H1 (cell line): ENCODE data around the gene TSPEAR. TPM values are rescaled to one million over a fixed set of nuclear protein-coding genes. Genes with fewer than 3 reads are reported as not detected.

Source experiments
- CTCF ChIA-PET: fragments of 300-600 bp; sonication (Branson Sonifier 250); formaldehyde crosslinking; loops from one replicate; lab custom pipeline; 2021; ENCODE audit not compliant: partially characterized antibody; lab: Charles Lee
- POLR2A ChIA-PET: fragments of 300-600 bp; sonication (Branson Sonifier 250); formaldehyde crosslinking; loops from one replicate; lab custom pipeline; 2021; ENCODE audit warnings: inconsistent platforms; ENCODE audit not compliant: partially characterized antibody; lab: Charles Lee
- DNase-seq, 2 experiments: peaks; one replicate each; pipeline versions ENCODE4 v3.0.0 to v3.0.0-alpha.2; 2010 to 2022; ENCODE audit warnings: low spot score in 2 of 2, low read depth in 1 of 2, mixed read lengths in 1 of 2
- FAIRE-seq: peaks from 2 replicates; lab custom pipeline; 2011; peaks lifted over from hg19 to GRCh38; lab: Jason Lieb, UNC
- H2AFZ ChIP-seq: 2 replicates; pipeline ENCODE4 v1.8.1; 2012; ENCODE audit warnings: low read length, inconsistent platforms
- H2AK5ac ChIP-seq: 2 replicates; pipeline ENCODE4 v1.6.1; 2013; ENCODE audit warnings: low read depth, low read length
- H2BK120ac ChIP-seq: replicated peaks from 2 replicates; pipeline ENCODE3; 2013; ENCODE audit warnings: low read depth, low read length, inconsistent platforms
- H2BK12ac ChIP-seq: 2 replicates; pipeline ENCODE4 v1.6.1; 2013; ENCODE audit warnings: low read depth, low read length
- H2BK15ac ChIP-seq: 2 replicates; pipeline ENCODE4 v1.6.1; 2013; ENCODE audit warnings: low read length
- H2BK20ac ChIP-seq: 2 replicates; pipeline ENCODE4 v1.6.1; 2013; ENCODE audit warnings: low read length
- H2BK5ac ChIP-seq: 2 replicates; pipeline ENCODE4 v1.6.1; 2013; ENCODE audit warnings: low read depth, low read length
- H3K14ac ChIP-seq: 2 replicates; pipeline ENCODE4 v1.6.1; 2013; ENCODE audit warnings: inconsistent platforms; ENCODE audit not compliant: insufficient read length
- H3K18ac ChIP-seq: 2 replicates; pipeline ENCODE4 v1.6.1; 2013; ENCODE audit warnings: low read length; ENCODE audit errors: extremely low read depth
- H3K23ac ChIP-seq: 2 replicates; pipeline ENCODE4 v1.6.1; 2013; ENCODE audit warnings: inconsistent platforms; ENCODE audit not compliant: insufficient read length
- H3K23me2 ChIP-seq: 2 replicates; pipeline ENCODE4 v1.6.1; 2013; ENCODE audit warnings: low read depth, low read length
- H3K27ac ChIP-seq: 2 replicates; pipeline ENCODE4 v1.6.1; 2011; ENCODE audit warnings: low read depth, low read length, inconsistent platforms
- H3K27me3 ChIP-seq, 4 experiments: replicated peaks in 1 of 4; 1 replicate in 1 of 4; 2 replicates in 3 of 4; pipeline versions ENCODE4 v1.6.1 to v1.8.1; 2011 to 2013; ENCODE audit warnings: low read length in 3 of 4, mild to moderate bottlenecking in 3 of 4, inconsistent platforms in 2 of 4, mixed read lengths in 2 of 4, moderate library complexity in 1 of 4; ENCODE audit not compliant: control insufficient read depth in 3 of 4, insufficient read depth in 3 of 4; ENCODE audit errors: extremely low read depth in 1 of 4
- H3K36me3 ChIP-seq, 4 experiments: 2 replicates each; pipeline versions ENCODE4 v1.6.1 to v1.8.1; 2011 to 2013; ENCODE audit warnings: mild to moderate bottlenecking in 4 of 4, low read length in 3 of 4, moderate library complexity in 2 of 4, control low read depth in 1 of 4, inconsistent platforms in 1 of 4; ENCODE audit not compliant: insufficient read depth in 4 of 4, control insufficient read depth in 2 of 4
- H3K4ac ChIP-seq: replicated peaks from 2 replicates; pipeline ENCODE3; 2013; ENCODE audit warnings: low read length, low read depth, mixed read lengths, inconsistent platforms; ENCODE audit not compliant: insufficient read length
- H3K4me1 ChIP-seq, 4 experiments: replicated peaks in 1 of 4; 1 replicate in 1 of 4; 2 replicates in 3 of 4; pipeline versions ENCODE4 v1.6.1 to v1.8.1; 2011 to 2013; ENCODE audit warnings: low read length in 3 of 4, inconsistent platforms in 2 of 4, mixed read lengths in 1 of 4; ENCODE audit not compliant: insufficient read depth in 4 of 4, control insufficient read depth in 3 of 4
- H3K4me2 ChIP-seq, 2 experiments: 2 replicates each; pipeline versions ENCODE4 v1.6.1 to v1.8.1; 2011 to 2013; ENCODE audit warnings: low read depth in 2 of 2, low read length in 2 of 2, control low read depth in 1 of 2, inconsistent platforms in 1 of 2, mild to moderate bottlenecking in 1 of 2; ENCODE audit not compliant: insufficient read depth in 1 of 2
- H3K4me3 ChIP-seq, 4 experiments: fragments of 200-600, 300-600 bp in 1 of 4; sonication (generic), shearing (Covaris generic), sonication (Bioruptor Twin) in 1 of 4; 2 replicates each; pipeline versions ENCODE4 v1.5.1 to v1.8.1; 2011 to 2016; ENCODE audit warnings: low read length in 4 of 4, low read depth in 3 of 4, control low read depth in 2 of 4, inconsistent platforms in 2 of 4, mild to moderate bottlenecking in 2 of 4, mixed read lengths in 1 of 4, moderate library complexity in 1 of 4; ENCODE audit not compliant: insufficient read depth in 2 of 4; ENCODE audit errors: extremely low read depth in 1 of 4
- H3K56ac ChIP-seq: replicated peaks from 2 replicates; pipeline ENCODE3; 2013; ENCODE audit warnings: low read depth, mild to moderate bottlenecking, mixed read lengths, low read length, inconsistent platforms; ENCODE audit not compliant: insufficient read length
- H3K79me1 ChIP-seq: 2 replicates; pipeline ENCODE4 v1.6.1; 2013; ENCODE audit warnings: low read depth, low read length, control low read depth
- H3K79me2 ChIP-seq, 2 experiments: 2 replicates each; pipeline versions ENCODE4 v1.6.1 to v1.8.1; 2012 to 2013; ENCODE audit warnings: low read length in 2 of 2, mild to moderate bottlenecking in 2 of 2, inconsistent platforms in 1 of 2; ENCODE audit not compliant: insufficient read depth in 2 of 2, control insufficient read depth in 1 of 2
- H3K9ac ChIP-seq, 4 experiments: replicated peaks in 1 of 4; 1 replicate in 1 of 4; 2 replicates in 3 of 4; pipeline versions ENCODE4 v1.6.1 to v1.8.1; 2011 to 2013; ENCODE audit warnings: low read depth in 3 of 4, low read length in 3 of 4, control low read depth in 2 of 4, mild to moderate bottlenecking in 2 of 4, moderate library complexity in 2 of 4, inconsistent platforms in 1 of 4; ENCODE audit errors: extremely low read depth in 1 of 4
- H3K9me3 ChIP-seq, 2 experiments: 2 replicates each; pipeline versions ENCODE4 v1.6.1 to v1.8.1; 2012 to 2013; ENCODE audit warnings: mild to moderate bottlenecking in 2 of 2, moderate library complexity in 2 of 2, control low read depth in 1 of 2, inconsistent platforms in 1 of 2, low read depth in 1 of 2, low read length in 1 of 2, mixed read lengths in 1 of 2; ENCODE audit not compliant: insufficient read depth in 2 of 2
- H4K20me1 ChIP-seq, 2 experiments: replicated peaks in 1 of 2; 2 replicates each; pipeline versions ENCODE3 to v1.8.1; 2011 to 2013; ENCODE audit warnings: inconsistent platforms in 2 of 2, low read length in 2 of 2, mild to moderate bottlenecking in 1 of 2; ENCODE audit not compliant: insufficient read depth in 2 of 2, control insufficient read depth in 1 of 2
- H4K5ac ChIP-seq: 2 replicates; pipeline ENCODE4 v1.6.1; 2013; ENCODE audit warnings: low read length, low read depth, mixed read lengths, inconsistent platforms; ENCODE audit not compliant: insufficient read length
- H4K8ac ChIP-seq: 2 replicates; pipeline ENCODE4 v1.8.0; 2013; ENCODE audit warnings: mild to moderate bottlenecking, moderate library complexity, low read length, inconsistent platforms; ENCODE audit not compliant: insufficient read depth; ENCODE audit errors: extremely low read depth
- H4K91ac ChIP-seq: replicated peaks from 2 replicates; pipeline ENCODE3; 2013; ENCODE audit warnings: low read length, mixed read lengths, inconsistent platforms; ENCODE audit not compliant: insufficient read length
- KDM5A ChIP-seq: fragments of 200-600 bp; IDR thresholded peaks from 2 replicates; pipeline ENCODE4 v1.7.1; 2012; ENCODE audit warnings: mild to moderate bottlenecking, low read length, inconsistent platforms, mixed read lengths
- POU5F1 ChIP-seq: IDR thresholded peaks from 2 replicates; pipeline ENCODE4 v1.6.1; 2011; ENCODE audit warnings: low read depth, mild to moderate bottlenecking, low read length, moderate library complexity
- SIRT6 ChIP-seq: IDR thresholded peaks from one replicate; pipeline ENCODE4 v1.7.1; 2012; ENCODE audit warnings: low read length, inconsistent platforms
- SIX5 ChIP-seq: IDR thresholded peaks from 2 replicates; pipeline ENCODE4 v1.6.1; 2011; ENCODE audit warnings: mild to moderate bottlenecking, low read depth, low read length
- ZNF274 ChIP-seq: IDR thresholded peaks from 2 replicates; pipeline ENCODE4 v1.7.0; 2012; ENCODE audit warnings: low read length, borderline replicate concordance; ENCODE audit errors: extremely low read depth
- WGBS, 2 experiments: shearing (Covaris generic) in 1 of 2; methylation state at CpG; one replicate each; pipeline versions ENCODE4 v1.1.6 to v1.1.7; 2013 to 2015; ENCODE audit warnings: low lambda C conversion rate in 2 of 2, mixed read lengths in 2 of 2, inconsistent platforms in 1 of 2, low coverage in 1 of 2, missing lambda C conversion rate in 1 of 2; ENCODE audit not compliant: insufficient replicate concordance in 2 of 2, insufficient coverage in 1 of 2, insufficient read length in 1 of 2; ENCODE audit errors: extremely low coverage in 1 of 2, missing lambda C conversion rate in 1 of 2; 5-methylcytosine and 5-hydroxymethylcytosine counted together
- polyA plus RNA-seq, 7 experiments: library from polyadenylated mRNA; depleted of rRNA in 3 of 7; stranded (reverse) in 5 of 7; unstranded in 2 of 7; fragments of >200 nt in 5 of 7; fragments of 200-250 nt in 2 of 7; gene quantifications; 1 replicate in 5 of 7; 2 replicates in 1 of 7; 4 replicates in 1 of 7; pipeline versions ENCODE4 v1.2.1 to v1.2.3, GENCODE V29; 2011 to 2013; ENCODE audit warnings: missing spikeins in 2 of 7, mixed read lengths in 2 of 7
- total RNA-seq: library from RNA; stranded (reverse); fragmentation: NEBNext Ultra II Directional; extraction: Animal tissue kit (Norgen Biotek cat#: 25700); gene quantifications from 2 replicates; pipeline ENCODE4 v1.2.1, GENCODE V29; 2021

Gene TSPEAR
- total and polyA plus RNA-seq, 2 of the 8 experiments (the other 6 are each of a cell fraction or from before 2014, with no cell fraction given) = 0.58 to 0.89 TPM

- Histone ChIP-seq H4K20me1 (peaks cover 0 to 2% of the 10 kb centered on the region in 2 experiments), H3K36me3 (no peaks in the 10 kb centered on the region), H2BK5ac (no peak overlapping the region; the same call in 1 of the 2 replicates), H2BK15ac (no peak overlapping the region), H3K4me3 (no peak overlapping the region), H3K56ac (no peak overlapping the region), H3K9me3 (peaks cover 0 to 15% of the 10 kb centered on the region in 2 experiments; a peak in 1 of 4 replicates), H3K27me3 (peaks cover 0 to 3% (median 0%) of the 10 kb centered on the region in 4 experiments; a peak in 1 of 7 replicates), H2BK20ac (no peak overlapping the region), H3K14ac (no peak overlapping the region), H3K4ac (no peak overlapping the region), H3K79me2 (no peaks in the 10 kb centered on the region), H2BK120ac (no peak overlapping the region), H3K23ac (no peak overlapping the region), H3K23me2 (peaks cover 16% of the 10 kb centered on the region; the same call in 1 of the 2 replicates), H3K18ac (no peak overlapping the region), H4K8ac (no peak overlapping the region; the same call in 1 of the 2 replicates), H3K27ac (no peak overlapping the region), H3K9ac (no peak overlapping the region)
- POLR2A ChIA-PET = no interaction called here
- FAIRE-seq = no peak
- no peak for DNase-seq
- WGBS, 2 experiments = 89% methylated on average over 18 of the region's 18 CpGs; no CpG with 5 or more reads in 1 of the 2 experiments
- no peak for TF ChIP-seq KDM5A
- TF ChIP-seq ZNF274 = no peak
- no peak for TF ChIP-seq POU5F1
- TF ChIP-seq SIRT6 = no peak
- no peak for TF ChIP-seq SIX5
- TF ChIP-seq, all 59 proteins: peak for 0
- Histone ChIP-seq H4K91ac (no peak overlapping the region), H4K5ac (no peak overlapping the region), H3K79me1 (peaks cover 3% of the 10 kb centered on the region; the same call in 1 of the 2 replicates), H2AFZ (no peak overlapping the region), H2BK12ac (0 out of 2 replicates have a peak overlapping the region, but pooled peaks have one; percentile 75), H3K4me2 (no peak overlapping the region), H2AK5ac (no peak overlapping the region), H3K4me1 (peaks cover 0 to 3% (median 0%) of the 10 kb centered on the region in 4 experiments; a peak in 1 of 7 replicates)
- CTCF ChIA-PET = no interaction called here
These were observed 183.3 kb downstream of the TSPEAR start for GRCh38 chr21:44527983-44528633.
